Stomach (tissue), 9 donors: ENCODE results near the gene TMEM134. TPM values are rescaled to one million over a fixed set of nuclear protein-coding genes. Genes with fewer than 3 reads are reported as not detected.

Source experiments
- DNase-seq, 2 donors: peaks; one replicate each; pipeline versions ENCODE4 v3.0.0 to v3.0.0-alpha.2; 2013 to 2019
- H3K27ac ChIP-seq, 5 donors: fragments of 200-600 bp in 4 of 5; sonication (generic) in 4 of 5; one replicate each; pipeline ENCODE4 v1.5.1; 2013 to 2019; ENCODE audit warnings: mild to moderate bottlenecking in 1 of 5, moderate library complexity in 1 of 5
- H3K27me3 ChIP-seq, 3 donors: fragments of 200-600 bp; sonication (generic); one replicate each; pipeline ENCODE4 v1.5.1; 2017 to 2019; ENCODE audit warnings: mixed run types in 1 of 3
- H3K36me3 ChIP-seq, 4 donors: fragments of 200-600 bp; sonication (generic); 1 replicate in 3 of 4; 2 replicates in 1 of 4; pipeline ENCODE4 v1.5.1; 2016 to 2019
- H3K4me1 ChIP-seq, 4 donors: fragments of 200-600 bp; sonication (generic); one replicate each; pipeline ENCODE4 v1.5.1; 2016 to 2019
- H3K4me3 ChIP-seq, 4 donors: fragments of 200-600 bp; sonication (generic) in 3 of 4; one replicate each; pipeline ENCODE4 v1.5.1; 2016 to 2019; ENCODE audit warnings: mild to moderate bottlenecking in 1 of 4
- H3K9me3 ChIP-seq, 4 donors: fragments of 200-600 bp; sonication (generic); one replicate each; pipeline ENCODE4 v1.5.1; 2016 to 2019
- CTCF ChIP-seq, 7 experiments: fragments of 450-650 bp in 4 of 7; fragments of 200-600 bp in 3 of 7; sonication (generic) in 3 of 7; IDR thresholded peaks; one replicate each; pipeline ENCODE4 v1.5.1; 2016 to 2019; ENCODE audit warnings: antibody characterized with exemption in 7 of 7, control low read depth in 2 of 7, mild to moderate bottlenecking in 1 of 7
- EP300 ChIP-seq: sonication (generic); formaldehyde crosslinking; IDR thresholded peaks from one replicate; pipeline ENCODE4 v1.6.1; 2017; ENCODE audit warnings: antibody characterized with exemption
- POLR2A ChIP-seq, 4 donors: fragments of 450-650 bp; IDR thresholded peaks; one replicate each; pipeline ENCODE4 v1.6.1; 2016; ENCODE audit warnings: antibody characterized with exemption in 4 of 4, control low read depth in 2 of 4, mild to moderate bottlenecking in 1 of 4, moderate library complexity in 1 of 4
- POLR2AphosphoS5 ChIP-seq, 3 donors: sonication (generic); formaldehyde crosslinking; IDR thresholded peaks; one replicate each; pipeline ENCODE4 v1.6.1; 2016; ENCODE audit warnings: antibody characterized with exemption in 3 of 3
- WGBS, 5 donors: extraction: QIAGEN DNeasy Blood & Tissue Kit in 3 of 5; methylation state at CpG; one replicate each; pipeline versions ENCODE4 v1.1.5 to v1.1.7; 2013 to 2018; 5-methylcytosine and 5-hydroxymethylcytosine counted together
- intact Hi-C: fragments of 100-400 bp; cut with DNase I; formaldehyde crosslinking; loops from one replicate; pipeline ENCODE4 v1.15.1; 2023; ENCODE audit warnings: low total_unique reads
- polyA plus RNA-seq, 3 donors: library from polyadenylated mRNA; stranded (reverse); fragments of 200-250 nt; gene quantifications; one replicate each; pipeline ENCODE4 v1.2.3, GENCODE V29; 2013
- total RNA-seq, 5 donors: library from RNA; depleted of rRNA; stranded (reverse); fragments of >200 nt; gene quantifications; one replicate each; pipeline versions ENCODE4 v1.1.0 to v1.2.3, GENCODE V29; 2014 to 2016
- donor health status: healthy with polysubstance abuse.
- donor health status: Bipolar disorder and iron deficiency.
- donor health status: healthy.

The TMEM134 gene
- total and polyA plus RNA-seq, 8 donors = 57.6 to 392 (median 128) TPM

- Histone ChIP-seq H3K9me3 (no peaks in the 10 kb centered on the region), H3K27ac (no peak overlapping the region), H3K27me3 (no peaks in the 10 kb centered on the region), H3K4me3 (no peak overlapping the region), H3K4me1 (peaks cover 32 to 37% (median 34%) of the 10 kb centered on the region in 4 donors), H3K36me3 (no peaks in the 10 kb centered on the region)
- DNase-seq = no peak
- intact Hi-C loops = no loop called here
- TF ChIP-seq EP300 = no peak
- no peak for TF ChIP-seq POLR2A (IDR thresholded peaks at IDR 0.05)
- no peak for TF ChIP-seq CTCF (IDR thresholded peaks at IDR 0.05)
- TF ChIP-seq POLR2AphosphoS5 (IDR thresholded peaks at IDR 0.05) = no peak
- 80 to 88% (median 86%) methylated on average over 14 to 34 of the region's 34 CpGs for WGBS, 5 donors
Observed at GRCh38 chr11:67423891-67424613, 45.0 kb downstream of the TMEM134 start.

GRCh38 chr11:67423466-67423865 lies 45.6 kb downstream of the TMEM134 start:
- peaks cover 33 to 38% (median 36%) of the 10 kb centered on the region in 4 donors for H3K4me1 ChIP-seq
- TF ChIP-seq POLR2AphosphoS5 (IDR thresholded peaks at IDR 0.05) (no peak), EP300 (no peak), CTCF (IDR thresholded peaks at IDR 0.05) (no peak), POLR2A (IDR thresholded peaks at IDR 0.05) (no peak)
- intact Hi-C loops = no loop called here
- no peak for DNase-seq
- WGBS, 5 donors = 93 to 100% (median 96%) methylated on average over 9 to 13 of the region's 13 CpGs
- no peak overlapping the region for H3K27ac ChIP-seq
- no peaks in the 10 kb centered on the region for H3K27me3 ChIP-seq
- no peaks in the 10 kb centered on the region for H3K36me3 ChIP-seq
- no peaks in the 10 kb centered on the region for H3K9me3 ChIP-seq
- no peak overlapping the region for H3K4me3 ChIP-seq

GRCh38 chr11:67422891-67423290 lies 46.2 kb downstream of the TMEM134 start:
- Histone ChIP-seq H3K4me1 (peaks cover 38 to 43% (median 41%) of the 10 kb centered on the region in 4 donors), H3K9me3 (no peaks in the 10 kb centered on the region), H3K27me3 (no peaks in the 10 kb centered on the region), H3K4me3 (no peak overlapping the region), H3K27ac (no peak overlapping the region), H3K36me3 (no peaks in the 10 kb centered on the region)
- no peak for TF ChIP-seq POLR2A (IDR thresholded peaks at IDR 0.05)
- no peak for TF ChIP-seq POLR2AphosphoS5 (IDR thresholded peaks at IDR 0.05)
- TF ChIP-seq CTCF (IDR thresholded peaks at IDR 0.05) = no peak
- no peak for TF ChIP-seq EP300
- intact Hi-C loops = no loop called here
- DNase-seq = no peak
- 73 to 84% (median 79%) methylated on average over 6 of the region's 6 CpGs for WGBS, 5 donors

GRCh38 chr11:67421430-67422031 lies 47.5 kb downstream of the TMEM134 start:
- no peak for DNase-seq
- peaks cover 40 to 49% (median 47%) of the 10 kb centered on the region in 4 donors for H3K4me1 ChIP-seq
- intact Hi-C loops = no loop called here
- no peaks in the 10 kb centered on the region for H3K9me3 ChIP-seq
- TF ChIP-seq POLR2AphosphoS5 (IDR thresholded peaks at IDR 0.05) (no peak), CTCF (IDR thresholded peaks at IDR 0.05) (no peak)
- H3K4me3 ChIP-seq = peak overlapping the region; percentile 52 to 66 (median 62)
- peak overlapping the region; percentile 37 to 96 (median 88) for H3K27ac ChIP-seq
- no peaks in the 10 kb centered on the region for H3K36me3 ChIP-seq
- no peaks in the 10 kb centered on the region for H3K27me3 ChIP-seq
- WGBS, 5 donors = 71 to 79% (median 72%) methylated on average over 21 to 22 of the region's 22 CpGs
